PC-3 (cell line): ENCODE data around the gene ANKRD60.

Experiments
- CTCF ChIP-seq: fragments of 300-600 bp; sonication (generic); conservative IDR thresholded peaks from 2 replicates; pipeline ENCODE4 v1.5.1; 2017; ENCODE audit warnings: antibody characterized with exemption, low read depth, mild to moderate bottlenecking, low read length
- EZH2 ChIP-seq: fragments of 300-600 bp; sonication (generic); IDR thresholded peaks from one replicate; pipeline ENCODE4 v1.6.1; 2017; ENCODE audit warnings: antibody characterized with exemption, mild to moderate bottlenecking, low read length; ENCODE audit not compliant: unreplicated experiment
- EZH2phosphoT487 ChIP-seq: fragments of 300-600 bp; sonication (generic); IDR thresholded peaks from 2 replicates; pipeline ENCODE4 v1.6.1; 2018; ENCODE audit warnings: mild to moderate bottlenecking, antibody characterized with exemption, low read length, borderline replicate concordance

- no peak for TF ChIP-seq CTCF
- TF ChIP-seq EZH2phosphoT487 = no peak
- no peak for TF ChIP-seq EZH2
Measured at GRCh38 chr20:58216334-58216733, 12.1 kb downstream of the ANKRD60 start.
